ENCODE data around the gene SRBD1. TPM values are rescaled to one million over a fixed set of nuclear protein-coding genes. Genes with fewer than 3 reads are reported as not detected.

SRBD1 gene
- total and polyA plus RNA-seq, 12 donors = 2.5 to 13.5 (median 10.0) TPM

DNA sequence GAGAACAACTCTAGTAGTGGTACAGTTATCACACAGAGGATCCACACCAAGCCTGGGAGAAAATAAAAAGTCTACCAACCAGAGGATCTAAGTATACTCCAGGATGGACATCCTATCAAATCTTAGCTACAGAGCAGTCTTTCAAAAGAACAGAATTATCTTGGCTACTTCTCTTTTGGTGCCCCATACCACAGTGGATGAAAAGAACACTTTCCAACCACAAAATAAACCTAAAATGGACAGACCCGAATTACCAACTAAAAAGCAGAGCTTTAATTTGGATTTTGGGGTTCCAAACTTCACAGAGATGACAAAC is 116.1 kb downstream of the SRBD1 start:
- Histone ChIP-seq H3K27me3 (no peaks in the 10 kb centered on the region), H3K4me3 (no peak overlapping the region), H3K36me3 (peaks cover 0 to 4% (median 0%) of the 10 kb centered on the region in 9 donors), H3K4me1 (no peaks in the 10 kb centered on the region), H3K27ac (no peak overlapping the region), H3K9me3 (no peaks in the 10 kb centered on the region)
- 25 to 37% methylated on average over 1 of the region's 1 CpG for WGBS, 2 donors
- TF ChIP-seq, protein P1, sequence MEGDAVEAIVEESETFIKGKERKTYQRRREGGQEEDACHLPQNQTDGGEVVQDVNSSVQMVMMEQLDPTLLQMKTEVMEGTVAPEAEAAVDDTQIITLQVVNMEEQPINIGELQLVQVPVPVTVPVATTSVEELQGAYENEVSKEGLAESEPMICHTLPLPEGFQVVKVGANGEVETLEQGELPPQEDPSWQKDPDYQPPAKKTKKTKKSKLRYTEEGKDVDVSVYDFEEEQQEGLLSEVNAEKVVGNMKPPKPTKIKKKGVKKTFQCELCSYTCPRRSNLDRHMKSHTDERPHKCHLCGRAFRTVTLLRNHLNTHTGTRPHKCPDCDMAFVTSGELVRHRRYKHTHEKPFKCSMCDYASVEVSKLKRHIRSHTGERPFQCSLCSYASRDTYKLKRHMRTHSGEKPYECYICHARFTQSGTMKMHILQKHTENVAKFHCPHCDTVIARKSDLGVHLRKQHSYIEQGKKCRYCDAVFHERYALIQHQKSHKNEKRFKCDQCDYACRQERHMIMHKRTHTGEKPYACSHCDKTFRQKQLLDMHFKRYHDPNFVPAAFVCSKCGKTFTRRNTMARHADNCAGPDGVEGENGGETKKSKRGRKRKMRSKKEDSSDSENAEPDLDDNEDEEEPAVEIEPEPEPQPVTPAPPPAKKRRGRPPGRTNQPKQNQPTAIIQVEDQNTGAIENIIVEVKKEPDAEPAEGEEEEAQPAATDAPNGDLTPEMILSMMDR (IDR thresholded peaks at IDR 0.05) = peak in 1 of 9 donors; percentile 0
- no peak for DNase-seq
- intact Hi-C loops (cut with DNase I) = loop anchor here (1.0 to 2.0 kb wide), 2 partner anchors 514 kb away; no protein-coding TSS in a partner anchor
- no peak for ATAC-seq

DNA sequence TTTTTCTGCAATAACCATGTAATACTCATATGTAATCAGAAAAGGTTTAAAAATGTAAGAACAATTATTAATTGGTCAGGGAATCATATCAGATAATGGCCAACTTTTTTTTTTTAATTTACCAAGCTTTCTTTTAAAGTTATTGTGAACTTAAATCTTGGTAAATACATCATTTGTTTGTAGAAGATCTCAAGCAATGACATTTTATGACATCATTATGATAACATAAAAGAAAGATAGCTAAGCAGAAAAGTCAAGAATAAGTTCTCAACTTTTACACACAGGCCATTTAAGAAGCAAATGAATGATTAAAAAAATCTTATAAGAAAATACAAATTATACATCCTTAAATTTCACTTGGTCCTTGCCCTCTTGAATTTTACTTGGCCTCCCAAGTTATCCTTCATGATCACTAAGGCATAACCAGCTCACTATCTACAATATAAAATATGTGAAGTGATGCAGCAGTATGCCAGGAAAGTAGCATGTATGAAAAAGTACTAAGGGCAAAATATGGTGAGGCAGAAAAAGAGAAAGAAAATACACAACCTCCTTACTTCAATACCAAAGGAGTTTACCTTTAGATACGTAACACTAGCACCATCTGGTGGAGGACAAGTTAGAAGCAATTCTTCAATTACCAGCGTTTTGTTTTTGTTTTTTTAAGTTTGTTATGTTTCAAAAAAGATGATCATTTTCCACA is 116.6 kb downstream of the SRBD1 start:
- no peak for ATAC-seq
- intact Hi-C loops (cut with DNase I) = loop anchor here in 9 of 10 donors (1.0 to 2.0 kb wide), 2 partner anchors 513 to 514 kb away; no protein-coding TSS in a partner anchor
- 12% methylated on average over 2 of the region's 2 CpGs for WGBS, 2 donors

DNA sequence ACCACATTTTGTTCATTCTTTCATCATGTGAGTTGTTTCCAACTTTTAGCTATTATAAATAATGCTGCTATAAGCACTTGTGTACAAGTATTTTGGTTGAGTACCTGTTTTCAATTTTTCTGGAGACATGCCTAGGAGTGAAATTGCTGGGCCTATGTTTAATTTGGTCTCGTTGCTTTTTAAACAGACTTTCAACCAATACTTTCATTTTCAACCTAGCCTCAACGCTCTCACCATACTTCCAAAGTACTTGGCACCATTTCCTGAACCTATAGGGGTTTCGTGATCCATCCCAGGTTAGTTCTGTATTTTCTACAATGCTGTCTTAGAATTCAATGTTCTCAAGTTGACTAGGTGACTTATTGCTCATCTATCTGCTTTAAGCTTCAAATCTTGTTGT is 126.1 kb downstream of the SRBD1 start:
- 94 to 98% methylated on average over 3 of the region's 3 CpGs for WGBS, 2 donors
- Histone ChIP-seq H3K27ac (no peak overlapping the region), H3K4me1 (peaks cover 0 to 4% (median 0%) of the 10 kb centered on the region in 9 donors), H3K9me3 (peaks cover 0 to under 1% (median 0%) of the 10 kb centered on the region in 11 donors), H3K4me3 (no peak overlapping the region), H3K36me3 (peaks cover 0 to 20% (median 0%) of the 10 kb centered on the region in 9 donors), H3K27me3 (no peaks in the 10 kb centered on the region)
- intact Hi-C loops (cut with DNase I) = no loop called here
- ATAC-seq (no peak), DNase-seq (no peak)
- TF ChIP-seq, protein P1 (IDR thresholded peaks at IDR 0.05) = no peak

More for the DNA sequence above, 116.6 kb downstream of the SRBD1 start:
- DNase-seq = peak in 1 of 2 donors; percentile 46
- no peaks in the 10 kb centered on the region for H3K4me1 ChIP-seq
- no peak overlapping the region for H3K27ac ChIP-seq
- TF ChIP-seq, protein P1 (IDR thresholded peaks at IDR 0.05) = peak; percentile 51 to 86 (median 79)
- no peaks in the 10 kb centered on the region for H3K9me3 ChIP-seq
- H3K27me3 ChIP-seq = no peaks in the 10 kb centered on the region
- no peak overlapping the region for H3K4me3 ChIP-seq
- H3K36me3 ChIP-seq = peaks cover 0 to 4% (median 0%) of the 10 kb centered on the region in 9 donors

DNA sequence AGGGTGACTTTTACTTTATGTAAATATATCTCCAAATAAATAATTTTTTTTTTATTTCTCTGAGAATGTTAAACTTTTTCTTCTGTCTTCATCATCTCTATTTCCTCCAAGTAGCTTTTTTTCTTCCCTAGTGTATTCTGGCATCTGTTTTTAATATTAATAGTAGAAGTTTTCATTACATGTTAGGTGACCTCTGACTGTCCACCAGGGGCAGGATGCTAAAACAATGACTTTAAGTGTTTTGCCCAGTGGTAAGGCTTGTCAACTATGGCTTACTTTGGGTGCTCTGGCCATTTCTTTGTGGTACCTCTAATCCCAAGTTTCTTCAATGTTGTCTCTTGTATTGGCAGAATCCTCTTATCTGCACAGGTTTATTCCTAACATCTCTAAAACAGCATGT is 127.1 kb downstream of the SRBD1 start:
- DNase-seq = no peak
- intact Hi-C loops (cut with DNase I) = no loop called here

More for the DNA sequence above, 127.1 kb downstream of the SRBD1 start:
- Histone ChIP-seq H3K36me3 (peaks cover 0 to 30% (median 0%) of the 10 kb centered on the region in 9 donors), H3K27ac (no peak overlapping the region), H3K4me1 (peaks cover 0 to 4% (median 0%) of the 10 kb centered on the region in 9 donors), H3K4me3 (no peak overlapping the region), H3K9me3 (peaks cover 0 to 8% (median 0%) of the 10 kb centered on the region in 11 donors), H3K27me3 (no peaks in the 10 kb centered on the region)
- TF ChIP-seq, protein P1 (IDR thresholded peaks at IDR 0.05) = peak in 4 of 9 donors; percentile 8 to 28 (median 24)
- ATAC-seq = no peak

Measured in heart right ventricle (tissue), 16 donors.